Measurements from ENCODE around the gene HOXD11.
A peak's percentile ranks its signal among the peaks of the same experiment; 100 is the strongest.

HOXD11 gene

DNA sequence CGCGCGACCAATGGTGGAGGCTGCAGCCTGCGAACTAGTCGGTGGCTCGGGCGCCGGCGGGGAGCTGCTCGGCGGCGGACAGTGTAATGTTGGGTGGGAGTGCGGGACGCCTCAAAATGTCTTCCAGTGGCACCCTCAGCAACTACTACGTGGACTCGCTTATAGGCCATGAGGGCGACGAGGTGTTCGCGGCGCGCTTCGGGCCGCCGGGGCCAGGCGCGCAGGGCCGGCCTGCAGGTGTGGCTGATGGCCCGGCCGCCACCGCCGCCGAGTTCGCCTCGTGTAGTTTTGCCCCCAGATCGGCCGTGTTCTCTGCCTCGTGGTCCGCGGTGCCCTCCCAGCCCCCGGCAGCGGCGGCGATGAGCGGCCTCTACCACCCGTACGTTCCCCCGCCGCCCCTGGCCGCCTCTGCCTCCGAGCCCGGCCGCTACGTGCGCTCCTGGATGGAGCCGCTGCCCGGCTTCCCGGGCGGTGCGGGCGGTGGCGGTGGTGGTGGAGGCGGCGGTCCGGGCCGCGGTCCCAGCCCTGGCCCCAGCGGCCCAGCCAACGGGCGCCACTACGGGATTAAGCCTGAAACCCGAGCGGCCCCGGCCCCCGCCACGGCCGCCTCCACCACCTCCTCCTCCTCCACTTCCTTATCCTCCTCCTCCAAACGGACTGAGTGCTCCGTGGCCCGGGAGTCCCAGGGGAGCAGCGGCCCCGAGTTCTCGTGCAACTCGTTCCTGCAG lies 15.8 kb downstream of the HOXD11 start, which contains the start of gene HOXD9:
Gene HOXD9, plus strand, starts transcription at position 37 of the 728 bp plus-strand sequence. Its CDS starts 50 bp downstream, at position 87.
- no peak for DNase-seq

DNA sequence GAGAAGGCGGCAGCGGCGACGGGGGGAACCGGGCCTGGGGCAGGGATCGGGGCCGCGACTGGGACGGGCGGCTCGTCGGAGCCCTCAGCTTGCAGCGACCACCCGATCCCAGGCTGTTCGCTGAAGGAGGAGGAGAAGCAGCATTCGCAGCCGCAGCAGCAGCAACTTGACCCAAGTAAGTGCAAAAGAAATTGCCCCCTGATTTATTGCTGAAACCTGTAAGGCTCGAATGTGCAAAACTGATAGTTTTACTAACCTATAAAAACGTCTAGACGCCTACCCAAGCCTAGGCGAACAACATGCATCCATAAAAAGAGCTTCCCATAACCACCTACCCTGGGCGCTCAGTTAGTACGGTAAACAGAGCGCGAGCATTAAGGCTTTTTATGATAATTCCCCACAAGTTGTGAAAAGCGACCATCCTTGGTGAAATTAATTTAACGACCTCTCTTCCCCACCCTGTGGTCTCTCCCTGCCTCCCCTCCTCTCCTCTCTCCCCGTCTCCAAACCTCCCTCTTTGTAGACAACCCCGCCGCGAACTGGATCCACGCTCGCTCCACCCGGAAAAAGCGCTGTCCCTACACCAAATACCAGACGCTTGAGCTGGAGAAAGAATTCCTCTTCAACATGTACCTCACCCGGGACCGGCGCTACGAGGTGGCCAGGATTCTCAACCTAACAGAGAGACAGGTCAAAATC lies 16.5 kb downstream of the HOXD11 start:
- no peak for DNase-seq

DNA sequence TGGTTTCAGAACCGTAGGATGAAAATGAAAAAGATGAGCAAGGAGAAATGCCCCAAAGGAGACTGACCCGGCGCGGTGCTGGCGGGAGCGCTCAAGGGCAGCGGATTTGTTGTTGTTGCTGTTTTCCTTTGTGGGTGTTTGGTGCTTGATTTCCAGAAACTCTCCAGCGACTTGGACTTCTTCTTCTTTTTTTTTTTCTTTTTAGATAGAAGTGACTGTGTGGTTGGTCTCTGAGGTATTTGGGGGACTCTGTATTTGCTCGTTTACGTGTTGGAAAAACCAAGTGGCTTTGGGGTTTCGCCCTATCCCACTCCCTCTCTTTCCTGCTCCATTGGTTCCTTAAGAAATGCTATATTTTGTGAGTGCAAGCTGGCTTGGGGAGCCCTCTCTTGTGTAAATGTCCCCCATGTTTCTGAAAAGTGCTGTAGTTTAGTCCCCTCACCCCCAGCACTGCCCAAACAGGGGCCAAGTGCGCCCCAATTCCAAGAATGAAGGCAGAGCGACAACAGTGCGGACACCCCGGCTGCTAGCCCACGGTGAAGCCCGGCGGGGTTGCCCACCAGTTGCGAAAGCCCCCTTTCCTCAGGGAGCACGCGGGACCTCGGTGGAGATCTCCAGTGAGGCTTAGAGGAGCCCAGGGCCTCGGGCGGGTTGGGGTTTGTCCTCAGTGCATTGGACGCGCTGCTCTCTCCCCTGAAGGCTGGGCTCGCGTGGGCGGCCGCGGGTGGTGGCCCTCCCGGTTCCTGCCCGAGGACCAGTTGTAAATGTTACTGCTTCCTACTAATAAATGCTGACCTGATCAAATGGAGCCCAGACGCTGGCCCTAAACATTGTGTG lies 17.2 kb downstream of the HOXD11 start:
- no peak for DNase-seq

DNA sequence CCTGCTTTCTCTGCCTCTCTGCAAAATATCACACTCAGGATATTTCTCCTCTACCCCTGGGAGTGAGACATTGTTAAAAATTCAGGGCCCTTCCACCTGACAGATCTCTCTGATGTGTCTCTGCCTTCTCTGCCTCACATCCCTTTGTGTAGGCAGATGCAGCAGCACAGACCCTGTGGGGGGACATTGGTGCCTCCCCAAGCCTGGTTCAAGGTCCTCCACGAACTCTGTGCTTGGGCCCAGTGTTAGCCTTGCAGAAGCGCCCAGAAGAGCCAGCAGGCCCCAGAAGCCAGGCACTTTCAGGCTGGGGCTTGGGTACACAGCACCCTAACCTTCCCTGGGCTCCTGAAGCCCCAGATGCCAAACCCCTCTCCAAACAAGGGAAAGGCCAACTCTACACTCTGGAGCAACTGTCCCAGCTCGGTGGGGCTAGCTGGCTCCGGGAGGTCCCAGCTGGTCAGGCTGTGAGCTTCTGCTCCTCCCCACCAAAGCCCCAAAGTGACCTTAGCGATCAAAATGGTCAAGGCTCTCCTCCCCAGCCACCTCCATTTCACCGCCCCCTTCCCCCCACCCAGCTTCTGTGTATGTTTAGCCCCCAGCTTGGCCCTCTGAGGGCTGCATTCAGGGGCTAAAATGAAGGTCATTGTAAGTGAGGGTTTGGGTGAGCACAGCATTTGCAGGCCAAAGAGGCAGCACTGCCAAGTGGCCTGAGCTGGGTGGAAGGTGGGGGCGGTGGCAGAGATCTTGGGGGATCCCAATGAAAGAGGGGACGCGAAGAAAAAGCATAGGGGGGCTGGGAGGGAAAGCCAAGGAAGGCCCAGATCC lies 18.1 kb downstream of the HOXD11 start:
- no peak for DNase-seq

DNA sequence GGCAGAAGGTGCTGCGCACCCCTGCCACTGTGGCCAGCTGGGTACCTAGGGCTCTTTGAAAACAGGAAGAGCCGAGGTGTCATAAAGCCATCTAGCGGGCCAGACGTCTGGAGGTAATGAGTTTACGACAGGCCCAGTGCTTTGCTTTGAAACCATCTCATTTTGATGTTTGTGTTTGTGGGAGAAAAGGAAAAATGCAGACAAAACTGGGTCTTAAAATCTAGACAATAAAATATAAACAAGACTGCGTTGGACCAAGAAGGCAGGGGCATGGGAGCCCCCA lies 18.6 kb downstream of the HOXD11 start:
- no peak for DNase-seq

DNA sequence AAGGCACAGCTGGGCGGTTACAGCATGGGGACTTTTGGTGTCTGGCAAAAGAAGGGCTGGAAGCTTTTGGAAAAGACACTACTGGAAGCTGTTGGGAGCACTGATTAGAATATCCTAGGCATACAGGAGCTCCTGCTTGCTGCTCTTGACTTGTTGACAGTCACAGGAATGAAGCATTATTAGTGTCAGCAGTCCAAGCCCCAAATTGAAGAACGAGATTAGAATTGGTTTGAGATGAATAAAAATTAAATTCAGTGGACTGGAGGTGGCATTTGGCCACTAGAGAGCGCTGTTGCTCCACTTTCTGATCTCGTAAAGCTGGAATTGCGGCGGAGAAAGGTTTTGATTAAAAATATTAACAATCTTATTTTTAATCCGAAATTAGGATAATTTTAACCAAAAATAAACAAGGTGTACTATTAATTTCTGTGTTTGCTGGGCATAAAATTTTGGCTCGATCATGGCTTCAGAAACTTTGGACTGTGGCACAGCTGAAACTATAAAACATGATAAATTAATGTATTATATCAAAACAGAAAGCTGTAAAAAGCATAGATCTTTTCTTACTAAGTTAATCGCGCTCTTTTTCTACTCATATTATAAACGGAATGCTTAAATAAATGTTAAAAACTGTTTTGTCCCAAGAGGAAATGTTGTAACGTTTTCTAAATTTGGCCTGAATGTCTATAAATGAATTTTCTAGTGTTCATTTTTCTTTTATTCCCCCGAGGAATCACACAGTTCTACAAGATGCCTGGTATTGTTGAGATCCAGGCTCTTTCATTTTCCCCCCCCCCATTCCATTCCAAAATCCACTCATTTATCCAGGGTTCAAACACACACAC lies 20.1 kb downstream of the HOXD11 start:
- peak; percentile 23 to 30 for DNase-seq

DNA sequence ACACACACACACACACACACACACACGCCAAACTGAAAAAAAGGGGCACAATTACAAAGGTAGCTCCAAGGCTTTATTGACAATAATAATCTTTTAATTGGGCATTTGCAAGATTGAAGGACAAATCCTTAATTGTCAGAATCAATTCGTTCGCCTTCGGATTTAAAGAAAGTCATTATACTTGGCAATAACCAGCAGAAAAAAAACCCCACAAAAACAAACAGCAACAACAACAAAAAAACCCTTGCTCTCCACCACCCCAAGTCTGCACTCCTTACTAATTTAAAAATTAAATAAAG lies 20.6 kb downstream of the HOXD11 start:
- no peak for DNase-seq

DNA sequence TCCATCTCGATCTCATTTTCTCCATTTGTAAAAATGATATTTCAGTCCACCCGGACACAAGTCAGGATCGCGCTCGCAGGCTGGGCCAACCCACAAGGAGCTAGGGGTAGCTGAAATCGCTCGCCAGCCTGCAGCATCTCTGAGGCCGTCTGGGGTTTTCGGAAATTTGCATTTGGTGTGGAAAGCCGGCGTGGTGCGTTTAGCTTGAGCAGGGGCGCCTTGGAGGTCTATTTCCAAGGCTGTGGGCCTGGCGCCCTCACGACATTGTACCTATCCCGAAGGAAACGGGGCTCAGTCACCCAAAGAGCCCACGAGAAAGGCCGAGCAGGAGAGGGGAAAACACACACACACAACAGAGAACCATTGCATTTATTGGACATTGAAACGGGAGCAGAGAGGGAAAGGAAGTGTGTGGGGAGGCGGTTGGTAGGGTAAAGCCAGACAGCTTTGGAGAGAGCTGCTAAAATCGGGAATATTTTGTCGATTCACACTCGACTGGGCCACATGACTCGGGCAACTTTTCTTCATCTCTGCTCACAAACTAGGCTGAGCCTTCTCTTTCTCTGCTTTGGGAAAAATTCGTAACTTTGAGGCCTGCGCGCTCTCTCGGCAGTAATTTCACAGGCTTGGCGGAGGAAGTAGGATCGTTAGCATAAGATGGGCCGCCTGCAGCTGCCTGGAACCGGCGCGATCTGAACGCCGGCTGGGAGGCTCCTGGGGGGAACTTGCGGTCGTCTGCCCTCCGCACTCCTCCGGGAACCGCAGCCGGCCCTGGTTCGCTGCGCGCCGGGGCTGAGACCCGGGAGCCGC lies 21.3 kb downstream of the HOXD11 start:
- DNase-seq: no peak

DNA sequence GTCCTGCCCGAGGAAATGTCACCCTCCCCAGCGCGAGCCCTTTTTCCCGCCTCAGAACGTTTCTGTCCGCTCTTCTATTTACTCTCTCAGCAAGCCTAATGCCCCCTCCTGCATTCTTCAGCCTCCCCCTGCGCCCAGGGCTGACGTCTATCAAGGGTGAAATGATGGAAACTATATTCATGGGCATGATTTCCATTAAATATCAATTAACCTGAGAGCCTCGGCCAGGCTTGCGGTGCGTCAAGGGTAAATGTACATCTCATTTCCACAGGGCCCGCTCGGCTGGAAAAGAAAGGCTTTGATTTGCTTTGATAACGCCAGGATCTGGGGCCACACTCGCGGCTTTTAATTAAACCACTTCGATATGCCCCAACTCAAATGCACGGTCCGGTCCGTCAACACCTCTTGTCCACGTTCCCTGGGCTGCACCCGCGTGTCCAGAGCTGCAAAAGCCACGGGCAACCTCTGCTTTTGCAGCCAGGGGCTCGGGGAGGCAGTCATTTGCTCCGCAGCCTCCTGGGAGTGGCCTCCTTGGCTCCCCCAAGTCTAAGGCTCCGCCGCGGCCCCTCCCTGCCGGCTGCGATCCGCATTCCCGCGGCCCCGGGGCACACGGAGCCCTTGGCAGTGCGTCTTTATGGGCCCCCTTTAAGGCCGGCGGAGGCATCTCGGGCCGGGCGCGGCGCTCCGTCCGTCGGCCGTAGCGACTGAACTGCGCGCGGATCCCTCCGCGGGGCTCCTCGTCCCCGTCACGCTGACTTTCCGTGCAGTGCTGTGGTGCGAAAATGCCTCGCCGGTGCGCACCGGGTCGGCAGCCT lies 22.1 kb downstream of the HOXD11 start, which contains the start of gene HOXD8:
Gene HOXD8, plus strand, starts transcription at position 724 of the 815 bp plus-strand sequence. CDS start 662 bp downstream, outside the sequence.
- no peak for DNase-seq

DNA sequence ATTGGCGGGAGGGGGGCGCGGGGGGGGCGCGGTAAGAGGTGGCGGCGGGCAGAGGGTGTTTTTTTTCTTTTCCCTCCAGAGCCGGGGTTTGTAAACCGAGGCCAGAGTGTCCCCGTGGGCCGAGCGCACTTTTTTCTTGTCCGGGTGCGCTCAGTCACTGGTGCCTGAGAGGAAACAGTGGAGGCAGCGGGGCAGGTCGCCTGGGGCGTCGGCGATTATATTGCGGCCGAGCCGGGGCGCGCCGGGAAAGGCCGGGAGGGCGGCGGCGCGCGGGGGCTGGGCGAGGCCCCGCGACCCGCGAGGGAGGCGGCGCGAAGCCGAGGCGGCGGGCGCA lies 22.7 kb downstream of the HOXD11 start:
- DNase-seq: no peak

DNA sequence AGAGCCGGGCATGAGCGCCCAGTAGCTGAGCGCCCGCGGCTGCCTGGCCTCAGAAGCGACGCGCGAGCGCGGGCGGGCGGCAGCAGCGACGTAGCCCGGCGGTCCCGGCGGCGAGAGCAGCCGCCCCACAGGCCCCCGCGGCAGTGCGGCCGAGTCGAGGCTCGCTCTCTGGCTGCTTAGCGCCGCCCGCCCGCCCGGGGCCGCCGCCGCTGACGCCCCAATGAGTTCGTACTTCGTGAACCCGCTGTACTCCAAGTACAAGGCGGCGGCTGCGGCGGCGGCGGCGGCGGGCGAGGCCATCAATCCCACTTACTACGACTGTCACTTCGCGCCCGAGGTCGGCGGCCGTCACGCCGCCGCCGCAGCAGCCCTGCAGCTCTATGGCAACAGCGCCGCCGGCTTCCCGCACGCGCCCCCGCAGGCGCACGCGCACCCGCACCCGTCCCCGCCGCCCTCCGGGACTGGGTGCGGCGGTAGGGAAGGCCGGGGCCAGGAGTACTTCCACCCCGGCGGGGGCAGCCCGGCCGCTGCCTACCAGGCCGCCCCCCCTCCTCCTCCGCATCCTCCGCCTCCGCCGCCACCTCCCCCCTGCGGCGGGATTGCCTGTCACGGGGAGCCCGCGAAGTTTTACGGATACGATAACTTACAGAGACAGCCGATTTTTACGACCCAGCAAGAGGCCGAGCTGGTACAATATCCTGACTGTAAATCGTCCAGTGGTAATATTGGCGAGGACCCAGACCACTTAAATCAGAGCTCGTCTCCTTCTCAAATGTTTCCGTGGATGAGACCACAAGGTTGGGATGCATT lies 23.3 kb downstream of the HOXD11 start:
- no peak for DNase-seq

DNA sequence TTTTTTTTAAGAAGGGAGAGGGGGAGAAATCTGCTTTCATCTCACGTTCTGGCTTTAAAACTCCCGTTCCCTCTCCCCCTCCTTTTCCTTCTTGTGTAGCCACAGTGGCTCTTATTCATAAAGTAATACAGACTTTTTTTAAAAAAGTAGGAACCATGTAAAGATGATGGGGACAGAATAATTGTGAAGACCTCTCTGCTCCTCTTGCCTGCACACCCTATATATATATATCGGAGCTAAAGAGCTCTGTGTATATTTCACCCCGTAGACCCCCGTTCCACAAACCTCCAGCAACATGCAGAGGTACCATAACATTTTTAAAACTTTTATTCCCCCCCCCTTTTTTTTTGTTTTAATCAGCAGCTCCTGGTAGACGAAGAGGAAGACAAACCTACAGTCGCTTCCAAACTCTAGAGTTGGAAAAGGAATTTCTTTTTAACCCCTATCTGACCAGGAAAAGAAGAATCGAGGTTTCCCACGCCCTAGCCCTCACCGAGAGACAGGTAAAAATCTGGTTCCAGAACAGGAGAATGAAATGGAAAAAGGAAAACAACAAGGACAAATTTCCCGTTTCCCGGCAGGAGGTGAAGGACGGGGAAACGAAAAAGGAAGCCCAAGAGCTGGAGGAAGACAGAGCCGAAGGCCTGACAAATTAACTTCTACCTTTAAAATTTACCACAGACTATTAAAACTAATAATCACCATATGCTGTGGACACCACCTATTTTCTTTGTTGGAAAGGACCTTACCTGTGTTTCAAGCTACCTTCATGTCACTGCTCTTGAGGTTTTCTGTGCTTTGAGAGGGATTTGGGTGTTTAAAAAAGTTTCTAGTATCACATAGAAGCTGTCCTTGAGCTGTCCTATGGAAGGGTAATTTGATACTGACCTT lies 24.1 kb downstream of the HOXD11 start:
- no peak for DNase-seq

DNA sequence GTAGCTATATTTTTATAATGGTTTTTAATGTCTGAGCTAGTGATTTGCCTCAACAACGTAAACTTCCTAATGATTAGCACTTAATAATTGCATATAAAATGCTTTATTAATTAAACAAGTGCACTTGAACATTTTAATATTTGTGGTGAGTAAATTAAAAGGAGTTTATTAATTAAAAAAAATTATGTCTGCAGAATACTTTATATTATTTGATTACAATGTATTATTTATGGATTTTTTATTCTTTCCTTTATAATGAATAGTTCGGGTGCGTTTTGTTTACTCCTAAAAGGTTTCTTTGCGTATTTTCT lies 24.7 kb downstream of the HOXD11 start:
- DNase-seq: no peak

DNA sequence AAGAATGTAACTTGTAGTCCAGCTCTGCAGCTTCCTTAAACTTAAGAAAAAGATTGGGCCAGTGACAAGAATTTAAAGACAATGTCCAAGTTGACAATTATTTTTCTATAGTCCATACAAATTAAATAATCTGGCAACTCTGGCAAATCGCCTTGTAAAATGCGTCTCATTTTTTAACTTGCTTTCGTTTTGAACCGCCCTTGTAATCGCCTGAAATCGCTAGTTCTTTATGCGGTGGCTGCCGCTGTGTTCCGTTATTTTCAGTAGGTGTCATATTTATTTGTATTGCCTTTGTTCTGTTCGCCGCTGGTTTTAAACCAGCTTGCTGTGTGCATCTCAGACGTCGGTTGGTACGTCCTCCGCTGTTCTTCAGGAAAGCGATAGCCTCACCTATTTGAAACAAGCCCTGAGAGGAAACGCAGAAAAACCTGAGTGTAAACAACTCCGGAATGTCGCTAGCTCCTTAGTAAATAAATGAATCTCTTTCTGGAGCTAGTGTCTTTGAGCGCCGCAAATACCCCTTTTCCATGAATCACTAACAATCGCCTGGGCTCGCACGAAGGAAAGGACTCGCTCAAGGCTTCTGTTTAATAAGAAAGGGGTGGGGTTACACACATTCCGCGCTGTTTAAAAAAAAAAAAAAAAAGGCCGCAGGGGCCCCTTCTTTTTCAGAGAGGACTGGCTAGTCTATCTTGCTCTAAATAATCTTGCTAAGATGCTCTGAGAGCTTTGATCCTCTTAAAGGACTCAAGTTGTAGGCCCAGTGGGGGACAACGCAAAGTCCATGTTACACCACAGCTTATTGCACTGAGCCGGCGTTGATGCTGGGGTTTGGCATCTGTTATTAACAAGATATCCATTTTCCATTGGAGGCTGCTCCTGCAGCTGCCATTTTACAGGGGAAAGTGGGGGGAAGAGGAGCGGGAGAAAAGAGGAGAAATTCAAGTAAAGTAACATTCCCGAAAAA lies 25.4 kb downstream of the HOXD11 start:
- DNase-seq: no peak

DNA sequence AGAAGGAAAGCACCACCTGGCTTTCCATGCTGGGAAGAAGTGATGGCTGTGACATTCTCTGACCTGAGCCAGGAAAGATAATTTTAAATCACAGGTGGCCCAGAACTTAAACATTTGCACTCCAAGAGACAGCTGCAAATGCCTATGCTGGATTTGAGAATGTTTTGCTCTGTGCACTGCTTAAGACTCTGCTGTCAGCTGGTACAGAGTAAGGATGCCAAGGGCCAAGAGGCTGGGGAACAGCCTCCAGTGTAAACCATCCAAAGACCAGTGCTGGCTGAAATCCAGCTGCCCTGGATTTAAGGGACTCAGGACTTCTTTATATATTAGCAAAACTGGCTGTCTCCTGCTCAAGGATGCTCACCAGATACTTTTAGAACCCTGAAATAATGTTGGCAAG lies 26.3 kb downstream of the HOXD11 start:
- no peak for DNase-seq

DNA sequence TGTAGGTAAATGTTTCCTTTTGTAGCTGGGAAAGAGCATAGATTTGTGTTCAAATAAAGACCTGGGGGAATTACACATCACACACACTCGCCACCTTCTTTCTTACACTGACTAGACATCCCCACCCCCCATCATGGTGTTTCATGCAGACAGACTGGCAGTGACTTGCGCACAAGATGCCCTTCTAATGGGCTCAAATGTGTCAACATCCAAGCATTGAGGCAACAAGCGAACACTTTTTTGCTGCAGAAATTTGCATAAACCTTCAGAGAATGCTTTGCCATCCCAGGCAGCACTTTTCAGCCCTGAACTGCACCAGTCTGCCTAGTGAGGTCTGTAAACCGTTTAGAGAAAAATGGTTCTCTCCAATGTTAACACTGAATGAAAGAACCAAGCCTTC lies 27.0 kb downstream of the HOXD11 start:
- no peak for DNase-seq

DNA sequence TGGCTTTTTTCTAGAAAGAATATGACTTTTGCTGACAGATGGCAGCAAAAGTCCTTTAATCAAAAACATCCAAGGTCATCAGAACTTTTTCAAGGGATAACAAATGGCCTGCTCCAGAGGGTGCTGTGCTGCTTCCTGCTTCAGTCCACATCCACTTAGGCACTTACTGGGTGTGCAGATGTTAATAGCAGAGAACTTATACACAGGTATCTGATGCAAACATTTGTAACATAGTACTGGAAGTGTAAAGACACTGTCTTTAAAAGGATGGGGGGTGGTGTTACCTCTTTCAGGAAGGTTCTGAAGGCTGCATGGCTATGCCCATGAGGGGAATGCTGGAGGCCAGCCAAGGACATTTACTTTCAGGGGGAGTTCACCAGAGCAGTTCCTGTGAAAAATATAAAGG lies 28.0 kb downstream of the HOXD11 start:
- no peak for DNase-seq
